AG10803 (cell line): ENCODE results near the gene CFAP92.
"Not testable (repeated sequence)": the region's sequence is repeated elsewhere in the genome, so short reads cannot be mapped to it uniquely, and the experiment has no call there.

ENCODE experiments used
- DNase-seq: peaks from one replicate; pipeline ENCODE4 v3.0.0; 2010; ENCODE audit warnings: low read depth
- H3K4me3 ChIP-seq: 2 replicates; pipeline ENCODE4 v1.5.1; 2011; ENCODE audit warnings: mild to moderate bottlenecking, low read length, control low read depth
- CTCF ChIP-seq: conservative IDR thresholded peaks from 2 replicates; pipeline ENCODE4 v1.5.1; 2011; ENCODE audit warnings: mild to moderate bottlenecking, low read length, control low read depth, inconsistent platforms

Gene CFAP92

GRCh38 chr3:128935922-128936321 lies 58.0 kb downstream of the CFAP92 start:
- no peak for DNase-seq
- no peak overlapping the region for H3K4me3 ChIP-seq
- no peak for TF ChIP-seq CTCF

- no peak for TF ChIP-seq CTCF
- H3K4me3 ChIP-seq, result no peak overlapping the region
- no peak for DNase-seq
Observed at GRCh38 chr3:128933922-128934253, 60.0 kb downstream of the CFAP92 start.

GRCh38 chr3:128933213-128933921 lies 60.5 kb downstream of the CFAP92 start:
- no peak overlapping the region for H3K4me3 ChIP-seq
- DNase-seq, result no peak
- TF ChIP-seq CTCF, result no peak

DNA sequence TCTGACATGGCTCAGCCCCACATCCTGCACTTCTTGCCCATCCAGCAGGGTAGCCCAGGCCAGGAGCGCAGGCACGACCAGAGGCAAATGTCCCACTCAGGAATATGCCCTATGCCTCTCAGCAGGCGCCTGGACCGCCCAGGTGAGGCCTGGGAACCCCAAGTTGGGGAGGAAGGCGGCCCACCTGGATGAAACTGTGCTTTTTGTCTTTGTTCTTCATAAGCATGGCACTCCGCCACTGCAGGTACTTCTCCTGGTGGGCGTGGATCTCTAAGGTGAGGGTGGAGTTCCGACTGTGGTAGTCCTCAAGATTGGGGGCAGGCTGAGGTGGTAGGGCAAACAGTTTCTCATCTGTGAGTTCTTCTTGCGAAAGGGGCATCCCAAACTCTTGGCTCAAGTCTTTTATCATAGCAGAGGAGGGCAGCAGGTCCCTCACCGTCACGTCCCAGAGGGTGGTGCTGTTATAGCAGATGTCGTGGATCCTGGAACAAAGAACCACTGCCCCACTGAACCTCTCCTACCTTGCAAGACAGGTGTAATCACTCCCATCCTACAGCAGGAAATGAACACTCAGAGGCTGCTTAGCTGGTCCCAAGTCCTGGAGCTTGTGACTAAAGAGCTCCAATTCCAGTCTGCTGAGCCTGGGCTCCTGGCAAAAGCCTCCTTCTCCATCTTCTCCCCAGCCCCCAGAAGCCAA lies 61.2 kb downstream of the CFAP92 start:
- no peak overlapping the region for H3K4me3 ChIP-seq
- no peak for TF ChIP-seq CTCF
- no peak for DNase-seq

DNA sequence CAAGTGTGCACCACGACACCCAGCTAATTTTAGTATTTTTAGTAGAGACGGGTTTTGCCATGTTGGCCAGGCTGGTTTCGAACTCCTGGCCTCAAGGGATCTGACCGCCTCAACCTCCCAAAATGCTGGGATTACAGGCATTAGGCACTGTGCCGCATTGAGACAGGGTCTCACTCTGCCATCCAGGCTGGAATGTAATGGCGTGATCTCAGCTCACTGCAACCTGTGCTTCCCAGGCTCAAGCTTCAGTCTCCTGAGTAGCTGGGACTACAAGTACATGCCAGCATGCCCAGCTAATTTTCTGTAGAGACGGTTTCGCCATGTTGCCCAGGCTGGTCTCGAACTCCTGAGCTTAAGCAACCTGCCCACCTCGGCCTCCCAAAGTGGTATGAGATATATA lies 62.8 kb downstream of the CFAP92 start:
- no peak overlapping the region for H3K4me3 ChIP-seq
- no peak for TF ChIP-seq CTCF
- no peak for DNase-seq

GRCh38 chr3:128929364-128929763 lies 64.5 kb downstream of the CFAP92 start:
- no peak for DNase-seq
- H3K4me3 ChIP-seq, result no peak overlapping the region
- no peak for TF ChIP-seq CTCF

GRCh38 chr3:128923986-128924385 lies 69.9 kb downstream of the CFAP92 start:
- H3K4me3 ChIP-seq, DNase-seq: not testable (repeated sequence)
